Stimulated activated CD4-positive, alpha-beta T cell treated with anti-CD3 and anti-CD28 coated beads, Interleukin-2, amount 100 ng/mL, for 48 hours (primary cell): ENCODE data around the gene SHROOM3.

Source experiments
- DNase-seq, 2 donors: peaks; one replicate each; pipeline ENCODE4 v3.0.0-alpha.2; 2020

Gene SHROOM3

DNA sequence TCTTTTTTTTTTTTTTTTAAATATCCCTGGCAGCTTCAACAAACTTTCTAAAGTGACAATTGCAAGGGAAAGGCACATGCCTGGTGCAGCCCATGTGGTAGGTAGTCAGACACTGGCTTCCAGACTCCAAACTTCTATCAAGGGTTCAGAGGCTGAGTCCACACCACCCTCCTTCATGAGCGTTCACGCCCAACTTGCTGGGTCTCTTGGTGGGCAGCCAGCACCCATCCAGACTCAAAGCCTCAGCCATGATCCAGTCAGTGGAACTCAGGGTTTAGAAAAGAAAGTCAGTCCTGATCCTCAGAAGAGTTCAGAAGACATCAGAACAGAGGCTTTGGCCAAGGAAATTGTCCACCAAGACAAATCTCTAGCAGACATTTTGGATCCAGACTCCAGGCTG is 321.4 kb downstream of the SHROOM3 start:
- no peak for DNase-seq

DNA sequence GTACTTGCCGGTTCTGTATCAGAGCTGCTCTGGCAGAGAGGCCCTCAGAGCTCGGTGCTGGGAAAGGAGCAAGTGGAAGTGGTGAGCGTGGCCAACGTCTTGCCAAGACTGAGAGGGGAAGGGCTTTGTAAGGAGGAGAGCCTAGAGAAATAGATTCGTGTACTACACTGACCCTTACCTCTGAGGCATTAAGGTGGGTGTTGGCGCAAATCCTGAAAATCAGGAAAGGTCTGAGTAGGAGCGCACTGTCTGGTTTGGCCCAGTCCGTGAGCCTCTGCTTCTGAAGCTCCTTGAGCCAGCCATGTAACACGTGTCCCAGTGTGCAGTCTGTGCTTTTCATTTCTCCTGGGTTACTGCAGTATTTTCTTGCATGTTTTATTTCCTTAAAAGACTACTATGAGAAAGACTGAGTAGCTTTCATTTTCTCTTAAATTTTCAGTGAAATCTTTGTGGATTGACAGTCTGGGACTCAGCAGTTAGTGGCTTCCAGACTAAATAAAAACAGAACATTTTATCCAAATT is 322.4 kb downstream of the SHROOM3 start:
- DNase-seq = no peak

DNA sequence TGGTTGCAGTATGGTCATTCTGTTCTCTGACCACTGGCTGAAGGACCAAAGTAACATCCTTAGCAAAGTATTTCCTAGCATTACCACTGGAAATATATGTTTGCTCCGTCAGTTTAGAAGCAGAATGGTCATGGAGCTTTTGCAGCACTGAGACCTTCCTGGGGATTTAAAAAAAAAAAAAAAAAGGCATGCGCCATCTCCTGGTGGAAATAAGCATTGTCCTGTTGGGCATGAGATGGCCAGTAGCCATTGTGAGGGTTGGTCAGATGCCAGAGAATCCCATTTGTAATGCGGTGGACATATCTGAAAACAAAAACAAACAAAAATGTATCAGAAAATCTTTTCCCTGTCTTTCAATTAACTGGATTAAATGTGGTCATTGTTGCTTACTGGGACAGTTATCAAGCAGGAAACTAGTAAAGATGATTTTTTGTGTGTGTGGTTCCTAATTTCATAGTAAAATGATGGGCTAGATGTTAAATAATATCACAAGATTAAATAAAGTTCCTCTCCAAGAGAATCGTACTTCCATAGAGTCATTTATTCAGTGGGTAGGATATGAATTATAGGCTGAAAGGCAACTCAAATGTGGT is 323.4 kb downstream of the SHROOM3 start:
- no peak for DNase-seq

DNA sequence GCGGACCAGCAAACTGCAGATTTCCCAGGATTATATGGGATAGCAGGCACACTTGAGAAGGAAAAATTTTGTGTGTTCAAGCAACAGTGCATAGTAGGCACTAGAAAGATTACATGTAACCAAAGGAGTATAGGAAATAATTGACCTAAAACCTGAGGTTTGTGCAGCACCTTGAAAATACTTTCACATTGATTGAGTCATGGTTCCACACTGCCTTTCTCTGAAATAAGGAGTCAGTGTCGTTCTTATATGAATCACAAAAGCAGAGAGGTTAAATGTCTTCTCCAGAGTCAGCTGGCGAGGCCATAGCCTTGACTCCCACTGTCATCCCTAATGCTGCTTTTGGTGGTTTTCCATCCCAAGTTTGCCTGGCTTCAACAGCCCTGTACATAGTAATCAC is 324.0 kb downstream of the SHROOM3 start:
- no peak for DNase-seq

DNA sequence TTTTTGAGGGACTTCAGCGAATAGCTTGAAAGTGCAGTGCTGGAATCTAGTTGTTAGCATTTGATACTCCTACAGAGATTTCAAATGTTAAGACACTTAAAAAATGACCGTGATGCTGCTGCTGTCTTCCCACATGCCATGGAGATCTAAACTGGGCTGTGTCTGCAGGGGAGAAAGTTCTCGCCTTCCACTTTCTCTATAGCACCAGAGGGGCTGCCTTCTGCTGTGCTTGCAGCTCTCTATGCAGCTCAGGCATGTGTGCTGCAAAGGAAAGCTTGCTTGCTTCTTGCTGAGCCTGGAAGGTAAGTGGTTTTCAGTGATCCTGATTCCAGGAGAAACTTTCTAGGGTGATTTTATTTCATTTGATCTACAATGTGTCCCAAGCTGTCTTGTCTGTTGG is 325.2 kb downstream of the SHROOM3 start:
- DNase-seq = no peak

DNA sequence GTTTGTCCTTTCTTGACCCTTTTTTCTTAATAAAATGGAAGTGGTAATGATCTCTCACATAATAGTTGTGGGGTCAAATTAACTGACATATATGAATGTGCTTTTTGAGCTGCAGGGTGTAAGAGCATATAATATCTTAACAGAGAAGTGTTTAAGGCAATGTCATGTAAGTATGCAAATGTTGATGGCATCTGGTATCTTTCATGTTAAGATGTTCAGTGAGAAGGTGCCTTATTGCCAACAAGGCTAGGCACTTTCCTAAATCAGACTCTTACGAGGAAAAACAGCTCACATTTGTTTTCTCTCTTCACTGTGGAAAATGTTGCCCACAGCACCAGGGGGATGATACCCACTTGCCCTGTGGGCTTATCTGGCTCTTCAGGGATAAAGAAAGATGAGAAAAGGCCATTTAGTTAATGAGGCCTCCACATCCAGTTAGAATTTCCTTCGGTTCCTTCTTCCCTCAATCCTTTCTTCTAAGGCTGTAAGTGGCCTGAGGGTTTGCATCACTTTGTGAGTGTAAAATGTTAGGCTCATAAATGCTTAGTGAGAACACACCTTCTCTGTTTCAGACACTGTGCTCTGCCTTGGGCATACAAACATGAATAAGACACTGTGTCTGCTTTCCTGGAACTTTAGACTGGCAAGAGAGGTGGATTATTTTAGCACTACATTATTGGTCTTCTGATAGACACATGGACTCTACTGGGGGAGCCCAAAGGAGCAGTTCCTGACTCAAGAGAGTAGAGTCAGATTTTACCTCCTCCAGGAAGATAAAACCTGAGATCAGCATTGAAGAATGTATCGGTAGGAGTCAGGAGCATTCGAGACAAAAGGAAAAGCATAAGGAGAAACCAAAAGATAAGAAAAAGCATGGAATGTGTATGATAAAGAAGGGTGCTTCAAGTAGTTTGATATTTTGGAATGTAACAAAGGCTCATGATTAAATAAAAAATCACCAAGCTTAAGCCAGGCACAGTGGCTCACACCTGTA is 327.4 kb downstream of the SHROOM3 start:
- no peak for DNase-seq

DNA sequence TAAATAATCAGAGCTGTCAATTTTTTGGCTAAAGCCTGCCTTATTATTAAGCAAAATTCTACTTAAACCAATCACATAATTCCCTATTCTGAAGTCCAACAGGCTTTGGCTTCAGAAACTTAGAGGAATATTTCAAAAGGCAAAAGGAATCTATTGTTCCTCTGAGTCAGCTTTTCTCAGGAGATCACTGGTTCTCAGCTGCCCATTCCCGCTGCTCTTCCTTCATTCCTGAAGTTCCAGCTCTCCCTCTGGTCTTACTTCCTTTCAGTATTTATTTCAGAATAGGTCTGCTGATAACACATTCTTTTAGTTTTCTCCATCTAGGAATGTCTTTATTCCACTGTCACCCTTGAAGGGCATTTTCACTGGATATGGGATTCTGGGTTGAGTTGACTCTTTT is 329.2 kb downstream of the SHROOM3 start:
- DNase-seq = no peak

DNA sequence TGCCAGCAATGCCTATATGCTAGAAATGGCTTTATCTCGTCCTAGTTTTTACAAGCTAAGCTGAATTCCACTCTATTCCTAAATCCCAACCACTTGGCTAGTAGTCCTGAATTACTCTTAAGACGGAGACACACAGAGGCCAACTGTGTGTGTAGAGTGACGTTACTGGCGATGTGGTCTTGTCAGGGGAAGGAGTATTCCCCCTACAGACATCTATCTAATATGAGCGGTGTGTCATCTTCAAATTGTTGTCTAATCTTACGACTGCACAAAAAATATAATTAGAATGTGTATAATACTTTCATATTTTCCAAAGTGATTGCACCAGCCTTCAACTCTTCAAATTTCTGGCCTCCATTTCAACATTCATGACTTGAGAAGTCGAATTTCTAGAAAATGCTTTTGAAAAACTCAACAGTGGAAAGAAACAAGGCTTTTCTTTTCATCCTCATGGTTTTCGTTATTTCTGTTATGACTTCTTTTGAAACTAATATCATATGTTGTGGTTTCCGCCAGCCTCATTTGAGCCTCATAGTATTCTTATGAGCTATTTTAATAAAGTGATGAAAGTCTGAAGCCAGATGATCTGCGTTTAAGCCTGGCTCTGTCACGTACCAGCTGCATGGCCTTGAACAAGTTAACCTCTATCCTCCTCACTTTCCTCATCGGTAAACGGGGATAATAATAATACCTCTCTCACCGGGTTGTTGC is 330.6 kb downstream of the SHROOM3 start:
- DNase-seq = no peak

DNA sequence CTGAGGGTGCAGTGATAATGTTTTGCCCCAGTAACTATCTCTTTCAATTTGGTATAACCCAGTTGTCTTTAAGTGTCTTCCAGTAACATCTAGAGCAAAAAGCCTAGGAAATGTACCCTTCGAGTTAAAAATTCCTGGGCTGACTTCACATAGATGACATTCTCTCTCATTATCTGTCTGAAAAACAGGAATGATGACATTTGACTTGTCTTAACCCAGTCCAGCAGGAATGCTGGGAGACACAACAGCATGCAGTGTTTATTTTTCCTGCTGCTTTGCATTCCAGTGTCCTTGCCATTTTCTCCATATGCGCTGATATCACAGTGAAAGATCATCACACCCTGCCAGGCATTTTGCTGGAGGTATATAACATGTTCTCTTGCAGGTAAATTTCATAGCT is 333.0 kb downstream of the SHROOM3 start:
- no peak for DNase-seq

DNA sequence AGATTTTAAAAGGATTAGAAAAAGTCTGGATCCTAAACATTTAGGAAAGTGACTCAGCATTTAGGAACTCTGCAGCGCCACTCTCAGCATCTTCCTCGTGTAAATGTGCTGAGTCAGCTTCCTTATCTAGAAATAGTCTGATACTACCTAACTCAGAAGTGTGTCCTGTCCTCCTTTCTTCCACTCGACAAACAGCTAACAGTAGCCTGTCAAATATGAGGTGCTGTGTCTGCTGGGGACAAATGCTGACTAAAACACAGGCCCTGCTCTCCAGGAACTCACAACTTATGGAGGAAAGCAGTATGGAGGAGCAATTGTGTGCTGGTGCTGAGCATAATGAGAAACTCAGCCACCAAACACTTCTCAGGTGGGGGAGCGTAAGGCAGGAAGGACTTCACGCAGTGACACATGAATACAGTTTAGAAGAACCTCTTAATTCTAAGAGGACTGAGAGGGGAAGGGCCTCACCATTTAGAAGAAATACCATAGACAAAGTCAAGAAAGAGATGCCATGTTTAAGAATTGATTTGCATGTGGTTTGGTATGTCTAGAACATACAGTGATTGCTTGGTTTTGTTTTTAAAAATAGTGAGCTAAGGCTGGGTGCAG is 337.6 kb downstream of the SHROOM3 start:
- no peak for DNase-seq

DNA sequence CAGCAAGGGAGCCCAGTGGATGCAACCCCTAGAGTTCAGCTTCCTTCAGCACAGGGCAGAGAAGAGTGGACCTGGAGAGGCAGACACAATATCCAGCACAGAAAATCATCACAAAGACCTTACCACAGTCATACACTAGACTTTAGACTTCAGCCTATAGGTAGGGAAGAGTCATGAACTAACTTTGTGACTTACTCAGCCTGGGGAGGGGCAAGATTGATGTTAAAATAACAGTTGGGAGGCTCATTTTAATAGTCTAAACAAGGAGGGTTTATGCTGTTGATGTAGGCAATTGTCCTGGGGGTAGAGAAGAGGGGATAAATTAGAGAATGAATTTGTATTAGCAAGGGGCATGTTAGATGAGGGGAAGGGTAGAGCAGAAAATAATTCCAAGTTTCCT is 338.7 kb downstream of the SHROOM3 start:
- no peak for DNase-seq

DNA sequence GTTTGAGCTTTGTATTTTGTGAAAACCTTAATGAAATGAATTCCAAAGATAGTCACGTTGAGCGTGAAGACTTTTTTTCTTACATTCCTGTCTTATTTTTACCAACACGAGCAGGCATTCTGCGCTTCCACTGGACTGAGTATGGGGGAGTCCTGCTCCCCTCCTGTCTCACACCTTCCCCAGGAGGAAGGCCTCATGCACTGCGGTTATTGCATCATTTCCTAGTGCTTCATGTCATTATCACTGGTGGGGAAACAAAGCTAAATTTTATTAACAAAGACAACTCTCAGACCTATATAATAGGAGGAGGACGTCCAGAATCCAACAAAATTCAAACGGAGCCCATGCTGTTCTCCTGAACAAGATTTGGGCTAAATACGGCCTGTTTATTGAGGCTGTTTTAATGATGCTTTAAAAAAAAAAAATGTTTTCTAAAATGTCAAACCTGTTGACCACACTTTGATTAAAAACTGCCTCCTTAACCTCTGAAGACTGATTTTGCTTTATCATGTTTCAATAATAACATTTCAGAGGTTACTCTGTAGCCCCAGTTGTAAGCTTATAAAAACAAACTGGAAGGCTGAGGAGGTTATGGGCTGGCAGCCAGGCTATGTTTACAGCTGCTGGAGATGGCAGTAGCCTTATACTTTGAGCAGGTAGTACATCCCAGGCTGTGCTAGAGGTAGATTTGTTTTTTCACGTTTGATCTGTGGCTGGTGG is 344.9 kb downstream of the SHROOM3 start:
- no peak for DNase-seq

DNA sequence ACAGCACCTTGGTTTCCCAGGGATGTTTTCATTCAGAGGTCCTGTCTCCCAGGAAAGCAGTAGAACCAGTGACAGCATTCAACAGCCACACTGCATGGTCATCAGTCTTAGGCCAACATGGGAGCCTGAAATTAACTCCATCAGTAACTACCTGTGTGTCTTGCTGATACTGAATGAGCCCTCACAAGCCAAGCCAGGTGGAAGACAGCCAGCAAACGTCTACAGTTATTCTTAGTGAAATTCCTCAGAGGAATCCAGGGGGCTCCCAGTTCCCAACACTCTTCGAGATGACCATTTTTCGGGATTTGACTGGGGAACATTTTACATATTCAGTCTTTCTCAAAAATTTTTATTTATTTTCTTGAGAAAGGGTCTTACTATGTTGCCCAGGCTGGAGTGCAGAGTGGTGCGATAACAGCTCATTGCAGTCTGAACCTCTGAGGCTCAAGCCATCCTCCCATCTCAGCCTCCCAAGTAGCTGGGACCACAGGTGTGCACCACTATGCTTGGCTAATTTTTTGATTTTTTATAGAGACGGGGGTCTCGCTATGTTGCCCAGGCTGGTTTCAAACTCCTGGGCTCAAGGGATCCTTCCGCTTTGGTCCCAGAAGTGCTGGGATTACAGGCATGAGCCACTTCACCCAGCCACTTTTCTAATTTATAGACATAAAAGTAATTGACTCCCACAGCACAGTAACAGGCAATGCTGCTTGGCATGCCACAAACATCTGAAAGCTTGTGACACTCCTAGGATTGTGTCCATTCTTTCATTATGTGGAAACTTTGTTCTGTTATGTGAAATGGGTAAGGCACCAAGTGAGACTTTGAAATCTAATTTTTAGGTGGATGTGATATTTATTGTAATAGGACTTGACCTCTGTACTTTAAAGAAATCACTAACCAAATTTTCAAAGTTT is 346.0 kb downstream of the SHROOM3 start:
- DNase-seq = no peak

DNA sequence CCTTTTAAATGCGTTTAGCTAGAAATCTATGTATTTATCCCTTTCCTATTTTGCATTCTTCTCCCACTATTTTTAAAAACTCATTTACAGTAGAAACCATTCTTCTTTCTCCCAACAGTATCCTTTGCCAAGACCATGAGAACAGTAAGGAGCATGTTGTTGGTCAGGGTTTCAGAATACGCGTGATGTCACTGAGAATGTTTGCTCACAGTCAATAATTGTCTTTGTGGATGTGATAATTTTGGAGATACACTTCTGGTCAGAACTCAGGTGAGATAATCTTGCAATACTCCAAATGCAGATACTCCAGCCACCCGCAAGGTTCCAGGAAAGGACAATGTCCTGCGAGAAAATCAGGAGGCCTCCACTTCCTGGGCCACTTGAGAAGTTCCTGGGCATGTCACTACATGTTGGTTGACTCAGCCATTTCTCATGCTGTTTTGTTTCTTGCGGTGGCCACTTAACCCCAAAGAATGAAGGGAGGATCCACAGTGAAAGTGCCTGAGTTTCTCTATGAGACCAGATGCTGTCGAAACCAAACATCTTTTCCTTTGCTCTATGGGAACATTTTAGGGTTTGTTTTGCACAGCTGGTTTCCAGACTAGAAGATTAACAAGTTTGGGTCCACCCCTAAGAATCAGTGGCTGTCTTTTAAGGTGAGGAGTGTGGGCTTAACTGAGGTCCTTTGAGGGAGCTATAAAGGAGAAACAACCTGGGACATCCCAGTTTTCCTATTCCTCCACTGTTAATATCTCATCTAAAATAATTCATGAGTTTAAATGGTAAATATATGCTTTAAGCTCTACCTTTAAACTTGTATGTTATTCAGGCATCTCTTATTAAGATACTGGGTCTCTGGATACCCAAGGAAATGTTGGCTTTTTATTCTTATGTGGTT is 346.9 kb downstream of the SHROOM3 start:
- no peak for DNase-seq

DNA sequence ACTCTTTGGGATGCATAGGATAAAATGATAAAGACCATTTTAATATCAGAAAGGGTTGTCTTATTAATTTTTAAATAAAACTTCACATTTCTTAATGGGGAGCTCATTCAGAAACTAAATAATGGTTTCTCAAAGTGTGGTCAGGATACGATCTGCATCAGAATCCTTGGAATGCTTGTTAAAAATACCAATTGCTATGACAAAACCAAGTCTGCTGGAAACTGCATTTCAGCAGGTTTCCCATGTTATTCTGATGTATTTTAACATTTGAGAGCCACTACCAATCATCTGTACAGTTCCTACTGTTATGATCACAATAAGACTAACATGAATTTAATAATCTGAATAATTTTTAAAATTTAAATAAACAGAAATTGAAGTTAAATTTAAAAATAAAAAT is 347.8 kb downstream of the SHROOM3 start:
- DNase-seq = no peak

DNA sequence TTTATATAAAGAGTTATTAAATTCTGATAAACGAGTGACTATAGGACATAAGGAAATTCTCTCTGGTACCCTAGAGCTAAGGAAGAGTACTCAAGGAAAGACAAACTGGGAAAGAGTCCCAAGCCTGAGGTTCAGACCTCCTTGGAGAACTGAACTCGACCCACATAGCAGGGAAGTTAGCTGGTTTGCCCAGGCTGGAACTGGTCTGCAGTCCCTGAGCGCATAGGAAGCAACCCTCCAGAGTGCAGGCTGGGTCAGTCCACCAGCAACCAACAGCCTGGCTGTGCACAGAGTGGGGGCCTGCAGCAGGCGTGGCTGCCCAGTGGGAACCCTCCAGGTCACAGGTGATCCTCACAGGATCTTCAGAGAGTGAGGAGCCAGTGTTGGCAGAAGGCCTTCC is 348.8 kb downstream of the SHROOM3 start:
- DNase-seq = no peak

DNA sequence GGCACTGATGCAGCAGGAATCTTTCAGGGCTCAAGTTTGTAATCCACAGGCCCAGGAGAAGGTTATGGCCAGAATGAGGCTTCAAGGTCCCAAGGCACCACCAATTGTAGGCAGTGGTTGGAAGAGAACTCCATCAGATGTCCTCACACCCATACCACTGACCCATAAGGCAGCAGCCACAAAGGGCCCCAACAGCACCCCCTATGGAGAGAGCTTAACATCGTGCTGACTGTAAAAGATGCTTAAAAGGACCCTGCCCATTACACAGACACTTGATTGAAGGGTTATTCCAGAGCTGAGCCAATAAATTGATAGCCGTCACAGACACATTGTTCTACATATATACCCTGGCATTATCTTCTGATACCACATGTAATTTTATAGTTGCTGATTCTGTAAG is 349.2 kb downstream of the SHROOM3 start:
- DNase-seq = no peak

DNA sequence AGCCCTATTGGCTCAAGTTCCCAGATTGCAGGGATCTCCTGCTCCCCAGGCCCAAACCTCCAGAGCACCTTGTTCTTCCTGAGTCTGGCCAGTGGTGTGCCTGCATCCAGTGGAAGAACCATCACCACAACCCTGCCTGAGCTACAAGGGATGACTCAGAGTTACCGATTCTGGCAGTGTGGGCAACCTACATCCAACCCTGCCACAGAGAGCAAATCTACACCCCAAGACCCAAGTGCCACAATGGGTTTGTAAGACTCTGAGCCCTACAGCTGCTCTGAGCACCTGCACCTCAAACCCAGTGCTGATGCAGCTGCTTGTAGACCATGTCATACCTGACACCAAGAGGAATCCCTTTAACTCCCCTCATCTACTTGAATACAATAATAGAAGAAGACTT is 352.9 kb downstream of the SHROOM3 start:
- DNase-seq = no peak

DNA sequence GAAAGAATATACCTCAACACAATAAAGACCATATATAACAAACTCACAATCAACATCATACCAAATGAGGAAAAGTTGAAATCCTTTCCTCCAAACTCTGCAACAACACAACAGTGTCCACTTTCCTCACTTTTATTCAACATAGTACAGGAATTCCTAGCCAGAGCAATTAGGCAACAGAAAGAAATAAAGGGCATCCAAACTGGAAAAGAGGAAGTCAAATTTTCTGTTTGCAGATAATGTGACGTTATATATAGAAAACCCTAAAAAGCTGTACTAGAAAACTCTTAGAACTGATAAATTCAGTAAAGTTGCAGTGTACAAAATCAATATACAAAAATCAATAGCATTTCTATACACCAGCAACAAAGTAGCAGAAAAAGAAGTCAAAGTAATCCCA is 355.3 kb downstream of the SHROOM3 start:
- no peak for DNase-seq

DNA sequence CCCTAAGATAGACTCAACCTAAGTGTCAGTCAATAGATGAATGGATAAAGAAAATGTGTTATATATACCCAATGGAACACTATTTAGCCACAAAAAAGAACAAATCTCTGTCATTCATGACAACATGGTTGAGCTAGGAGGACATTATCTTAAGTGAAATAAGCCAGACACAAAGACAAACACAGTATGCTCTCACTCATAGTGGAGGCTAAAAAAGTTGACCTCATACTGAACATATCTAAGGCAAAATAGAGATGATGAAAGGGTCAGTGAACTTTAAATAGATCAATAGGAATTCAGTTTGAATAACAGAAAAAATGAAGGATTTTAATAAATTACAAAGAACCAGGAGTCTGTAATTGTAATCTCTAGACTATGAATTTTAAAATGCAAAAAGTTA is 356.4 kb downstream of the SHROOM3 start:
- no peak for DNase-seq
